HG03354 (cell line): Measurements from ENCODE around the gene USP17L25.
"Not testable (repeated sequence)": the region's sequence is repeated elsewhere in the genome, so short reads cannot be mapped to it uniquely, and the experiment has no call there.

Experiments
- ATAC-seq: cut with Tn5 transposase; IDR thresholded peaks from one replicate; pipeline ENCODE4 v1.9.1; 2021; ENCODE audit warnings: mild to moderate bottlenecking; ENCODE audit not compliant: unreplicated experiment, poor library complexity, severe bottlenecking

USP17L25 gene

GRCh38 chr4:9329611-9330010 is at the start of gene USP17L25:
Gene USP17L25 (plus strand): TSS chr4:9329911. CDS start chr4:9329911, 0 bp downstream.
- ATAC-seq: not testable (repeated sequence)

GRCh38 chr4:9324191-9324590 is 5.5 kb upstream of the USP17L25 start:
- ATAC-seq: not testable (repeated sequence)

GRCh38 chr4:9324865-9325264 is 4.8 kb upstream of the USP17L25 start, which contains the start of gene USP17L24:
Gene USP17L24 (plus strand): TSS chr4:9325165. CDS start chr4:9325165, 0 bp downstream.
- ATAC-seq: not testable (repeated sequence)

- not testable (repeated sequence) for ATAC-seq
Measured at GRCh38 chr4:9334358-9334757, 4.6 kb downstream of the USP17L25 start, which contains the start of gene USP17L26. Gene USP17L26 (plus strand): TSS chr4:9334658. CDS start chr4:9334658, 0 bp downstream.

GRCh38 chr4:9339103-9339502 is 9.4 kb downstream of the USP17L25 start, which contains the start of gene USP17L5:
Gene USP17L5 (plus strand): TSS chr4:9339403. CDS start chr4:9339403, 0 bp downstream.
- ATAC-seq: not testable (repeated sequence)

- not testable (repeated sequence) for ATAC-seq
Measured at GRCh38 chr4:9343848-9344247, 14.1 kb downstream of the USP17L25 start, which contains the start of gene USP17L27. Gene USP17L27 (plus strand): TSS chr4:9344148. CDS start chr4:9344148, 0 bp downstream.

- not testable (repeated sequence) for ATAC-seq
Measured at GRCh38 chr4:9348593-9348992, 18.9 kb downstream of the USP17L25 start, which contains the start of gene USP17L28. Gene USP17L28 (plus strand): TSS chr4:9348893. CDS start chr4:9348893, 0 bp downstream.

- not testable (repeated sequence) for ATAC-seq
Measured at GRCh38 chr4:9350866-9351265, 21.2 kb downstream of the USP17L25 start.

GRCh38 chr4:9353338-9353737 is 23.6 kb downstream of the USP17L25 start, which contains the start of gene USP17L29:
Gene USP17L29 (plus strand): TSS chr4:9353638. CDS start chr4:9353638, 0 bp downstream.
- not testable (repeated sequence) for ATAC-seq

- ATAC-seq: not testable (repeated sequence)
Measured at GRCh38 chr4:9362829-9363228, 33.1 kb downstream of the USP17L25 start, which contains the start of gene USP17L30. Gene USP17L30 (plus strand): TSS chr4:9363129. CDS start chr4:9363129, 0 bp downstream.

GRCh38 chr4:9379881-9380280 is 50.2 kb downstream of the USP17L25 start:
- ATAC-seq: not testable (repeated sequence)
